Liver (tissue), 9 donors: Measurements from ENCODE around the gene ZNF227. TPM values are rescaled to one million over a fixed set of nuclear protein-coding genes. Genes with fewer than 3 reads are reported as not detected.

Experiments used
- DNase-seq: peaks from one replicate; pipeline ENCODE4 v3.0.0-alpha.2; 2017; ENCODE audit warnings: low spot score
- H3K27ac ChIP-seq, 2 donors: one replicate each; pipeline ENCODE4 v1.7.0; 2013; ENCODE audit warnings: inconsistent platforms in 2 of 2, low read length in 2 of 2, control low read depth in 1 of 2, low read depth in 1 of 2, mild to moderate bottlenecking in 1 of 2
- H3K27me3 ChIP-seq, 4 donors: one replicate each; pipeline versions ENCODE4 v1.6.1 to v1.7.0; 2013; ENCODE audit warnings: low read length in 3 of 4, inconsistent platforms in 1 of 4, mild to moderate bottlenecking in 1 of 4, moderate library complexity in 1 of 4; ENCODE audit not compliant: control insufficient read depth in 4 of 4, insufficient read depth in 4 of 4
- H3K36me3 ChIP-seq, 4 donors: one replicate each; pipeline versions ENCODE4 v1.6.1 to v1.7.0; 2013; ENCODE audit warnings: low read length in 3 of 4, mild to moderate bottlenecking in 3 of 4, low read depth in 1 of 4, moderate library complexity in 1 of 4; ENCODE audit not compliant: control insufficient read depth in 4 of 4, insufficient read depth in 3 of 4
- H3K4me1 ChIP-seq, 4 donors: one replicate each; pipeline versions ENCODE4 v1.6.1 to v1.7.0; 2013; ENCODE audit warnings: low read length in 3 of 4, mild to moderate bottlenecking in 3 of 4, moderate library complexity in 1 of 4; ENCODE audit not compliant: control insufficient read depth in 4 of 4, insufficient read depth in 4 of 4
- H3K4me3 ChIP-seq, 3 donors: one replicate each; pipeline versions ENCODE4 v1.6.1 to v1.7.0; 2013; ENCODE audit warnings: low read length in 3 of 3, control low read depth in 1 of 3, low read depth in 1 of 3, mild to moderate bottlenecking in 1 of 3
- H3K9ac ChIP-seq, 2 donors: one replicate each; pipeline ENCODE4 v1.7.0; 2013; ENCODE audit warnings: low read length in 2 of 2, mild to moderate bottlenecking in 2 of 2, moderate library complexity in 2 of 2, control low read depth in 1 of 2, low read depth in 1 of 2
- H3K9me3 ChIP-seq, 4 donors: one replicate each; pipeline versions ENCODE4 v1.6.1 to v1.7.0; 2013; ENCODE audit warnings: low read length in 3 of 4; ENCODE audit not compliant: control insufficient read depth in 4 of 4
- FOXA2 ChIP-seq: IDR thresholded peaks from 2 replicates; pipeline ENCODE4 v1.6.1; 2016; ENCODE audit warnings: antibody characterized with exemption
- GABPA ChIP-seq, 2 donors: IDR thresholded peaks in 1 of 2; conservative IDR thresholded peaks in 1 of 2; 2 replicates each; pipeline ENCODE4 v1.6.1; 2016; ENCODE audit warnings: antibody characterized with exemption in 2 of 2, mild to moderate bottlenecking in 1 of 2, moderate library complexity in 1 of 2
- HNF4A ChIP-seq, 2 donors: conservative IDR thresholded peaks; 2 replicates each; pipeline ENCODE4 v1.6.1; 2016; ENCODE audit warnings: antibody characterized with exemption in 2 of 2, mild to moderate bottlenecking in 2 of 2
- HNF4G ChIP-seq: IDR thresholded peaks from 2 replicates; pipeline ENCODE4 v1.6.1; 2016; ENCODE audit warnings: antibody characterized with exemption
- JUND ChIP-seq, 2 donors: IDR thresholded peaks; 2 replicates each; pipeline ENCODE4 v1.6.1; 2016; ENCODE audit warnings: antibody characterized with exemption in 2 of 2
- NR2F2 ChIP-seq: IDR thresholded peaks from 2 replicates; pipeline ENCODE4 v1.6.1; 2016; ENCODE audit warnings: antibody characterized with exemption
- RAD21 ChIP-seq, 2 donors: IDR thresholded peaks; 2 replicates each; pipeline ENCODE4 v1.6.1; 2016; ENCODE audit warnings: antibody characterized with exemption in 2 of 2, mild to moderate bottlenecking in 2 of 2
- RXRA ChIP-seq, 2 donors: IDR thresholded peaks; 2 replicates each; pipeline ENCODE4 v1.6.1; 2017 to 2018; ENCODE audit warnings: antibody characterized with exemption in 2 of 2, mild to moderate bottlenecking in 1 of 2
- SP1 ChIP-seq: IDR thresholded peaks from 2 replicates; pipeline ENCODE4 v1.6.1; 2018; ENCODE audit warnings: antibody characterized with exemption, mild to moderate bottlenecking
- WGBS: extraction: QIAGEN DNeasy Blood & Tissue Kit; methylation state at CpG from one replicate; pipeline ENCODE4 v1.1.7; 2013; 5-methylcytosine and 5-hydroxymethylcytosine counted together
- polyA plus RNA-seq, 2 donors: library from polyadenylated mRNA; stranded (reverse) in 1 of 2; unstranded in 1 of 2; fragments of 200-250 nt in 1 of 2; fragments of >200 nt in 1 of 2; fragmentation: Nextera tagmentation in 1 of 2; extraction: Ambion mirVana in 1 of 2; gene quantifications; one replicate each; pipeline versions ENCODE4 v1.2.1 to v1.2.3, GENCODE V29; 2013 to 2015
- total RNA-seq, 2 donors: library from RNA; depleted of rRNA; stranded (reverse); fragments of >200 nt; gene quantifications; one replicate each; pipeline ENCODE4 v1.2.3, GENCODE V29; 2014
- TF ChIP-seq, protein P1 (sequence below): fragments of 150-350 bp; IDR thresholded peaks from 2 replicates; pipeline ENCODE4 v1.5.1; 2017; ENCODE audit warnings: improper control_type of control experiment, low read depth, low read length; ENCODE audit not compliant: missing input control
- TF ChIP-seq, protein P2 (sequence below): IDR thresholded peaks from 2 replicates; pipeline ENCODE4 v1.6.1; 2016; ENCODE audit warnings: antibody characterized with exemption
- TF ChIP-seq, protein P3 (sequence below): IDR thresholded peaks from 2 replicates; pipeline ENCODE4 v1.6.1; 2016; ENCODE audit warnings: antibody characterized with exemption
- TF ChIP-seq, protein P4 (sequence below): IDR thresholded peaks from 2 replicates; pipeline ENCODE4 v1.6.1; 2016; ENCODE audit warnings: antibody characterized with exemption
- TF ChIP-seq, protein P5 (sequence below): IDR thresholded peaks from 2 replicates; pipeline ENCODE4 v1.6.1; 2016; ENCODE audit warnings: antibody characterized with exemption, mild to moderate bottlenecking
- donor health status: healthy.
- donor health status: healthy.
- donor health status: healthy.
- donor health status: healthy.
- donor health status: healthy.

ZNF227 gene
- total and polyA plus RNA-seq, 4 donors = 3.3 to 10.9 (median 6.1) TPM

DNA sequence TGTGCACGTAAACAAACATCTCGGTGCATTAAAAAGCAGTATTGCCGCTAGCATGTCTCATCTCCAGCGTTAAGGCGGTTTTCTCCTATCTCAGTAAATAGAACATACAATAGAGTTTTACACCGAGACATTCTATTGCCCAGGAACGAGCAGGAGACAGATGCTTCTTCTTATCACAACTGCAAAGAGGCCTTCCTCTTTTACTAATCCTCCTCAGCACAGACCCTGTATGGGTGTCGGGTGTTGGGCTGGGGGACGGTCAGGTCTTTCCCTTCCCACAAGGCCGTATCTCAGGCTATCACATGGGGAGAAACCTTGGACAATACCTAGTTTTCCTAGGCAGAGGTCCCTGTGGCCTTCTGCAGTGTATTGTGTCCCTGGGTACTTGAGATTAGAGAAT lies 68.6 kb downstream of the ZNF227 start (continued):
- TF ChIP-seq, protein P1, sequence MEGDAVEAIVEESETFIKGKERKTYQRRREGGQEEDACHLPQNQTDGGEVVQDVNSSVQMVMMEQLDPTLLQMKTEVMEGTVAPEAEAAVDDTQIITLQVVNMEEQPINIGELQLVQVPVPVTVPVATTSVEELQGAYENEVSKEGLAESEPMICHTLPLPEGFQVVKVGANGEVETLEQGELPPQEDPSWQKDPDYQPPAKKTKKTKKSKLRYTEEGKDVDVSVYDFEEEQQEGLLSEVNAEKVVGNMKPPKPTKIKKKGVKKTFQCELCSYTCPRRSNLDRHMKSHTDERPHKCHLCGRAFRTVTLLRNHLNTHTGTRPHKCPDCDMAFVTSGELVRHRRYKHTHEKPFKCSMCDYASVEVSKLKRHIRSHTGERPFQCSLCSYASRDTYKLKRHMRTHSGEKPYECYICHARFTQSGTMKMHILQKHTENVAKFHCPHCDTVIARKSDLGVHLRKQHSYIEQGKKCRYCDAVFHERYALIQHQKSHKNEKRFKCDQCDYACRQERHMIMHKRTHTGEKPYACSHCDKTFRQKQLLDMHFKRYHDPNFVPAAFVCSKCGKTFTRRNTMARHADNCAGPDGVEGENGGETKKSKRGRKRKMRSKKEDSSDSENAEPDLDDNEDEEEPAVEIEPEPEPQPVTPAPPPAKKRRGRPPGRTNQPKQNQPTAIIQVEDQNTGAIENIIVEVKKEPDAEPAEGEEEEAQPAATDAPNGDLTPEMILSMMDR = no peak

DNA sequence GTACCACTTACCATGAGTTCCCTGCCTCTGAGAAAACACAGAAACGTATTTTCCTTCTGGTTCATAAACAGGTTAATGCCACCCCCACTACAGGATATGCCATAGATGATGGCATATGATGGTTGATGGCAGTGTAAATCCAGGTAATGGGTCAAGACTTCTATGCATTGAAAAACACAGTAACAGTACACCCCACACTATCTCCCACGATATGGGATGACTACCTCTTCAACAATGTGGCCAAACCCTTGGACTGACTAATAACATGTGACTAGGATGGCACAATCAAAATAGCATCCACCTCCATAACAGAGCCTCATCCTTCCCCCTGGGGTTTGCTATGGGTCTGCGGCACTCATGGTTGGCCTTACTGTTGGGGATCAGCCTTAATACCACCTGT lies 70.5 kb downstream of the ZNF227 start:
- H3K27ac ChIP-seq = no peak overlapping the region
- no peaks in the 10 kb centered on the region for H3K4me1 ChIP-seq
- no peaks in the 10 kb centered on the region for H3K27me3 ChIP-seq
- H3K4me3 ChIP-seq = peak overlapping the region in 2 of 3 donors; percentile 27 to 61
- H3K9me3 ChIP-seq = peaks cover 27 to 69% (median 49%) of the 10 kb centered on the region in 4 donors
- H3K9ac ChIP-seq = no peak overlapping the region
- no peak for DNase-seq
- H3K36me3 ChIP-seq = peaks cover 6 to 11% (median 9%) of the 10 kb centered on the region in 4 donors
- WGBS = 95% methylated on average over 3 of the region's 3 CpGs
- no peak for TF ChIP-seq GABPA (IDR thresholded peaks at IDR 0.05 in 1 of 2, conservative IDR thresholded peaks at IDR 0.05 in 1 of 2)
- TF ChIP-seq JUND (IDR thresholded peaks at IDR 0.05) = no peak
- TF ChIP-seq SP1 = no peak
- TF ChIP-seq HNF4A (conservative IDR thresholded peaks at IDR 0.05) = no peak
- TF ChIP-seq RXRA (IDR thresholded peaks at IDR 0.05) = no peak
- TF ChIP-seq, protein P2, sequence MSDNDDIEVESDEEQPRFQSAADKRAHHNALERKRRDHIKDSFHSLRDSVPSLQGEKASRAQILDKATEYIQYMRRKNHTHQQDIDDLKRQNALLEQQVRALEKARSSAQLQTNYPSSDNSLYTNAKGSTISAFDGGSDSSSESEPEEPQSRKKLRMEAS = no peak
- no peak for TF ChIP-seq RAD21 (IDR thresholded peaks at IDR 0.05)
- no peak for TF ChIP-seq FOXA2
- TF ChIP-seq, protein P3, sequence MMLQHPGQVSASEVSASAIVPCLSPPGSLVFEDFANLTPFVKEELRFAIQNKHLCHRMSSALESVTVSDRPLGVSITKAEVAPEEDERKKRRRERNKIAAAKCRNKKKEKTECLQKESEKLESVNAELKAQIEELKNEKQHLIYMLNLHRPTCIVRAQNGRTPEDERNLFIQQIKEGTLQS = no peak
- TF ChIP-seq NR2F2 = no peak
- TF ChIP-seq, protein P1 = no peak
- TF ChIP-seq HNF4G = no peak
- TF ChIP-seq, protein P4, sequence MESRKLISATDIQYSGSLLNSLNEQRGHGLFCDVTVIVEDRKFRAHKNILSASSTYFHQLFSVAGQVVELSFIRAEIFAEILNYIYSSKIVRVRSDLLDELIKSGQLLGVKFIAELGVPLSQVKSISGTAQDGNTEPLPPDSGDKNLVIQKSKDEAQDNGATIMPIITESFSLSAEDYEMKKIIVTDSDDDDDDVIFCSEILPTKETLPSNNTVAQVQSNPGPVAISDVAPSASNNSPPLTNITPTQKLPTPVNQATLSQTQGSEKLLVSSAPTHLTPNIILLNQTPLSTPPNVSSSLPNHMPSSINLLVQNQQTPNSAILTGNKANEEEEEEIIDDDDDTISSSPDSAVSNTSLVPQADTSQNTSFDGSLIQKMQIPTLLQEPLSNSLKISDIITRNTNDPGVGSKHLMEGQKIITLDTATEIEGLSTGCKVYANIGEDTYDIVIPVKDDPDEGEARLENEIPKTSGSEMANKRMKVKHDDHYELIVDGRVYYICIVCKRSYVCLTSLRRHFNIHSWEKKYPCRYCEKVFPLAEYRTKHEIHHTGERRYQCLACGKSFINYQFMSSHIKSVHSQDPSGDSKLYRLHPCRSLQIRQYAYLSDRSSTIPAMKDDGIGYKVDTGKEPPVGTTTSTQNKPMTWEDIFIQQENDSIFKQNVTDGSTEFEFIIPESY = no peak
- TF ChIP-seq, protein P5, sequence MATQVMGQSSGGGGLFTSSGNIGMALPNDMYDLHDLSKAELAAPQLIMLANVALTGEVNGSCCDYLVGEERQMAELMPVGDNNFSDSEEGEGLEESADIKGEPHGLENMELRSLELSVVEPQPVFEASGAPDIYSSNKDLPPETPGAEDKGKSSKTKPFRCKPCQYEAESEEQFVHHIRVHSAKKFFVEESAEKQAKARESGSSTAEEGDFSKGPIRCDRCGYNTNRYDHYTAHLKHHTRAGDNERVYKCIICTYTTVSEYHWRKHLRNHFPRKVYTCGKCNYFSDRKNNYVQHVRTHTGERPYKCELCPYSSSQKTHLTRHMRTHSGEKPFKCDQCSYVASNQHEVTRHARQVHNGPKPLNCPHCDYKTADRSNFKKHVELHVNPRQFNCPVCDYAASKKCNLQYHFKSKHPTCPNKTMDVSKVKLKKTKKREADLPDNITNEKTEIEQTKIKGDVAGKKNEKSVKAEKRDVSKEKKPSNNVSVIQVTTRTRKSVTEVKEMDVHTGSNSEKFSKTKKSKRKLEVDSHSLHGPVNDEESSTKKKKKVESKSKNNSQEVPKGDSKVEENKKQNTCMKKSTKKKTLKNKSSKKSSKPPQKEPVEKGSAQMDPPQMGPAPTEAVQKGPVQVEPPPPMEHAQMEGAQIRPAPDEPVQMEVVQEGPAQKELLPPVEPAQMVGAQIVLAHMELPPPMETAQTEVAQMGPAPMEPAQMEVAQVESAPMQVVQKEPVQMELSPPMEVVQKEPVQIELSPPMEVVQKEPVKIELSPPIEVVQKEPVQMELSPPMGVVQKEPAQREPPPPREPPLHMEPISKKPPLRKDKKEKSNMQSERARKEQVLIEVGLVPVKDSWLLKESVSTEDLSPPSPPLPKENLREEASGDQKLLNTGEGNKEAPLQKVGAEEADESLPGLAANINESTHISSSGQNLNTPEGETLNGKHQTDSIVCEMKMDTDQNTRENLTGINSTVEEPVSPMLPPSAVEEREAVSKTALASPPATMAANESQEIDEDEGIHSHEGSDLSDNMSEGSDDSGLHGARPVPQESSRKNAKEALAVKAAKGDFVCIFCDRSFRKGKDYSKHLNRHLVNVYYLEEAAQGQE = no peak
